ENCODE measurements around the gene PRLR. TPM values are rescaled to one million over a fixed set of nuclear protein-coding genes. Genes with fewer than 3 reads are reported as not detected.

Gene PRLR
- total RNA-seq, 1 donor from 2014 or later = 3.2 TPM

- DNase-seq (no peak), ATAC-seq (no peak)
- Histone ChIP-seq H3K27ac (no peak overlapping the region), H3K4me3 (no peak overlapping the region), H3K36me3 (no peaks in the 10 kb centered on the region), H3K9me3 (no peaks in the 10 kb centered on the region), H3K27me3 (ENCODE audit: low read depth) (no peaks in the 10 kb centered on the region), H3K4me1 (peaks cover 10% of the 10 kb centered on the region)
- TF ChIP-seq CTCF (IDR thresholded peaks at IDR 0.05) = no peak
- intact Hi-C loops (cut with DNase I) = no loop called here
Observed at GRCh38 chr5:35203403-35203802, 26.9 kb downstream of the PRLR start.

- H3K4me1 ChIP-seq = peaks cover 18% of the 10 kb centered on the region
- no peaks in the 10 kb centered on the region for H3K9me3 ChIP-seq
- no peak overlapping the region for H3K4me3 ChIP-seq
- peak; percentile 59 to 72 for ATAC-seq
- TF ChIP-seq CTCF (IDR thresholded peaks at IDR 0.05) = peak; percentile 62
- H3K27me3 ChIP-seq (ENCODE audit: low read depth) = no peaks in the 10 kb centered on the region
- DNase-seq = peak; percentile 52
- intact Hi-C loops (cut with DNase I) = no loop called here
- H3K27ac ChIP-seq = no peak overlapping the region
- H3K36me3 ChIP-seq = no peaks in the 10 kb centered on the region
Observed at GRCh38 chr5:35202319-35203111, 27.8 kb downstream of the PRLR start.

GRCh38 chr5:35201291-35201690, 29.0 kb downstream of the PRLR start:
- Histone ChIP-seq H3K36me3 (no peaks in the 10 kb centered on the region), H3K4me3 (no peak overlapping the region), H3K4me1 (peaks cover 19% of the 10 kb centered on the region), H3K9me3 (no peaks in the 10 kb centered on the region), H3K27me3 (ENCODE audit: low read depth) (no peaks in the 10 kb centered on the region), H3K27ac (no peak overlapping the region)
- DNase-seq (no peak), ATAC-seq (no peak)
- no peak for TF ChIP-seq CTCF (IDR thresholded peaks at IDR 0.05)
- intact Hi-C loops (cut with DNase I) = no loop called here

GRCh38 chr5:35199886-35200285, 30.4 kb downstream of the PRLR start:
- Histone ChIP-seq H3K9me3 (no peaks in the 10 kb centered on the region), H3K27me3 (ENCODE audit: low read depth) (no peaks in the 10 kb centered on the region), H3K4me1 (peaks cover 19% of the 10 kb centered on the region), H3K36me3 (no peaks in the 10 kb centered on the region), H3K4me3 (no peak overlapping the region), H3K27ac (no peak overlapping the region)
- no peak for ATAC-seq
- no peak for DNase-seq
- TF ChIP-seq CTCF (IDR thresholded peaks at IDR 0.05) = no peak
- intact Hi-C loops (cut with DNase I) = no loop called here

- no peaks in the 10 kb centered on the region for H3K36me3 ChIP-seq
- no peak overlapping the region for H3K27ac ChIP-seq
- peaks cover 27% of the 10 kb centered on the region for H3K4me1 ChIP-seq
- H3K27me3 ChIP-seq (ENCODE audit: low read depth) = no peaks in the 10 kb centered on the region
- intact Hi-C loops (cut with DNase I) = no loop called here
- H3K9me3 ChIP-seq = no peaks in the 10 kb centered on the region
- TF ChIP-seq CTCF (IDR thresholded peaks at IDR 0.05) = no peak
- no peak overlapping the region for H3K4me3 ChIP-seq
- ATAC-seq (no peak), DNase-seq (no peak)
Observed at GRCh38 chr5:35198686-35199085, 31.6 kb downstream of the PRLR start.

Data from lower lobe of right lung (tissue), 2 donors.